B cell (primary cell): ENCODE measurements around the gene YIPF7. TPM values are rescaled to one million over a fixed set of nuclear protein-coding genes. Genes with fewer than 3 reads are reported as not detected.

Experiments
- ATAC-seq: fragments of 200-7000 bp; cut with Tn5 transposase; one replicate; pipeline ENCODE4 v1.10.0; 2021; ENCODE audit warnings: low read depth, mild to moderate bottlenecking, moderate number of reproducible peaks, moderate library complexity
- CTCF ChIA-PET: fragments of 350-600 bp; sonication (Branson Sonifier 250); formaldehyde crosslinking; loops from one replicate; lab custom pipeline; 2021; ENCODE audit warnings: antibody characterized with exemption, inconsistent platforms; lab: Charles Lee
- POLR2A ChIA-PET: fragments of 350-600 bp; sonication (Branson Sonifier 250); formaldehyde crosslinking; loops from one replicate; lab custom pipeline; 2021; ENCODE audit warnings: antibody characterized with exemption; lab: Charles Lee
- DNase-seq: peaks from one replicate; pipeline ENCODE4 v3.0.0; 2013
- H2AFZ ChIP-seq: 2 replicates; pipeline ENCODE4 v1.6.1; 2012; ENCODE audit warnings: mild to moderate bottlenecking, low read depth, low read length; ENCODE audit not compliant: insufficient read depth, poor library complexity, severe bottlenecking
- H3K27ac ChIP-seq, 2 donors: 1 replicate in 1 of 2; 2 replicates in 1 of 2; pipeline ENCODE4 v1.5.1; 2012 to 2013; ENCODE audit warnings: low read length in 2 of 2, mild to moderate bottlenecking in 2 of 2, moderate library complexity in 1 of 2
- H3K27me3 ChIP-seq, 4 experiments: fragments of 200-600 bp in 1 of 4; sonication (generic) in 1 of 4; replicated peaks in 1 of 4; 1 replicate in 2 of 4; 2 replicates in 2 of 4; pipeline versions ENCODE4 v1.6.1 to v1.7.0; 2013 to 2016; ENCODE audit warnings: low read length in 3 of 4, mild to moderate bottlenecking in 2 of 4, mixed read lengths in 1 of 4, moderate library complexity in 1 of 4; ENCODE audit not compliant: insufficient read depth in 4 of 4, control insufficient read depth in 3 of 4; ENCODE audit errors: control extremely low read depth in 1 of 4
- H3K36me3 ChIP-seq, 2 experiments: replicated peaks in 1 of 2; 1 replicate in 1 of 2; 2 replicates in 1 of 2; pipeline versions ENCODE4 v1.6.1 to v1.7.1; 2013; ENCODE audit warnings: low read length in 1 of 2; ENCODE audit not compliant: insufficient read depth in 2 of 2, control insufficient read depth in 1 of 2; ENCODE audit errors: control extremely low read depth in 1 of 2, extremely low read depth in 1 of 2
- H3K4me1 ChIP-seq, 2 donors: fragments of 200-600 bp in 1 of 2; sonication (generic) in 1 of 2; 1 replicate in 1 of 2; 2 replicates in 1 of 2; pipeline versions ENCODE4 v1.5.1 to v1.6.1; 2013 to 2017; ENCODE audit warnings: low read length in 2 of 2; ENCODE audit not compliant: control insufficient read depth in 2 of 2, insufficient read depth in 2 of 2
- H3K4me2 ChIP-seq: replicated peaks from 2 replicates; pipeline ENCODE3; 2012; ENCODE audit warnings: mild to moderate bottlenecking, low read depth, low read length; ENCODE audit not compliant: poor library complexity, severe bottlenecking
- H3K4me3 ChIP-seq, 5 experiments: fragments of 200-600 bp in 1 of 5; sonication (generic) in 1 of 5; 1 replicate in 3 of 5; 2 replicates in 2 of 5; pipeline versions ENCODE4 v1.5.1 to v1.7.0; 2011 to 2016; ENCODE audit warnings: low read length in 4 of 5, mild to moderate bottlenecking in 4 of 5, low read depth in 2 of 5, control low read depth in 1 of 5, moderate library complexity in 1 of 5; ENCODE audit not compliant: insufficient read depth in 1 of 5; ENCODE audit errors: control extremely low read depth in 1 of 5, extremely low read depth in 1 of 5
- H3K79me2 ChIP-seq: fragments of 200-600 bp; sonication (generic); one replicate; pipeline ENCODE4 v1.6.0; 2016; ENCODE audit warnings: low read length; ENCODE audit not compliant: control insufficient read depth, insufficient read depth
- H3K9ac ChIP-seq: fragments of 200-600 bp; sonication (generic); 2 replicates; pipeline ENCODE4 v1.6.1; 2017; ENCODE audit warnings: mild to moderate bottlenecking, low read length, moderate library complexity
- H3K9me3 ChIP-seq, 3 donors: one replicate each; pipeline versions ENCODE4 v1.6.1 to v1.7.1; 2013; ENCODE audit warnings: low read length in 2 of 3; ENCODE audit not compliant: control insufficient read depth in 2 of 3, insufficient read depth in 1 of 3; ENCODE audit errors: control extremely low read depth in 1 of 3
- H4K20me1 ChIP-seq: 2 replicates; pipeline ENCODE4 v1.6.0; 2012; ENCODE audit warnings: mild to moderate bottlenecking, low read length; ENCODE audit not compliant: insufficient read depth, control insufficient read depth, poor library complexity, severe bottlenecking
- H3K27ac Mint-ChIP-seq: one replicate; pipeline ENCODE4 v1.8.0; 2021; ENCODE audit warnings: mixed read lengths
- H3K27me3 Mint-ChIP-seq: one replicate; pipeline ENCODE4 v1.8.0; 2021; ENCODE audit warnings: mixed read lengths
- H3K4me1 Mint-ChIP-seq: one replicate; pipeline ENCODE4 v1.8.0; 2021; ENCODE audit warnings: mixed read lengths
- H3K4me3 Mint-ChIP-seq: one replicate; pipeline ENCODE4 v1.8.0; 2021; ENCODE audit warnings: mixed read lengths
- H3K9me3 Mint-ChIP-seq: one replicate; pipeline ENCODE4 v1.8.0; 2022; ENCODE audit warnings: mixed read lengths; ENCODE audit not compliant: insufficient read depth
- EZH2 ChIP-seq: IDR thresholded peaks from 2 replicates; pipeline ENCODE4 v1.6.1; 2012; ENCODE audit warnings: borderline replicate concordance, low read depth, mild to moderate bottlenecking, moderate library complexity, low read length; ENCODE audit not compliant: insufficient read depth, poor library complexity, severe bottlenecking
- WGBS: methylation state at CpG from one replicate; pipeline ENCODE4 v1.1.5; 2013; ENCODE audit warnings: missing lambda C conversion rate; ENCODE audit not compliant: insufficient coverage; 5-methylcytosine and 5-hydroxymethylcytosine counted together
- intact Hi-C: fragments of 100-400 bp; cut with micrococcal nuclease; formaldehyde crosslinking; loops from one replicate; pipeline ENCODE4 v1.10.0; 2022
- polyA plus RNA-seq: library from polyadenylated mRNA; depleted of rRNA; stranded (reverse); fragments of >200 nt; gene quantifications from 2 replicates; pipeline ENCODE4 v1.2.3, GENCODE V29; 2012
- total RNA-seq, 2 donors: library from RNA; stranded (reverse); fragments of 120-200 nt in 1 of 2; gene quantifications; 1 replicate in 1 of 2; 2 replicates in 1 of 2; pipeline versions ENCODE4 v1.2.3 to v1.2.4, GENCODE V29; 2013 to 2022
- TF ChIP-seq, protein P1 (sequence below): fragments of 200-600 bp; IDR thresholded peaks from one replicate; pipeline ENCODE4 v1.8.0; 2022; ENCODE audit warnings: antibody characterized with exemption, mild to moderate bottlenecking

Gene YIPF7
- total and polyA plus RNA-seq, 2 donors (not counting 1 experiment from before 2014, with no cell fraction given) = not detected

DNA sequence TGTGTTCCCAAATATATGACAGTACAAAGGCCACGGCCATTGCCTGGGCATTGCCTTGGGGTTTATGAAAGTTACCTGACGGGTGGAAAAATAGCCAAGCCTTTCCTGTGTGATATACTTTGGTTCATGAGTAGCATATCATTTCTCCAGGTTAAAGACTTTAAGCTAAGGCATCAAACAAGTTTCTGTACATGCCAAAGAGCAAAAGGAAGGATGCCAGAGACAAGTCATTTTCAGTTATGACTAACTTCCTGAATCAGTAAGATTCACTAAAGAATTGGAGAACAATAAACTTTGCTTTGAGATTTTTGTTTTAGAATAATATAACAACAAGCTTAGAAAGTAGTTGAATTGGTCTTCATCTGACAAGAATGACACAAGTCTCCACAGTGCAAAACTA, 17.1 kb upstream of the YIPF7 start:
- ATAC-seq (no peak), DNase-seq (no peak)
- ChIA-PET POLR2A (no interaction called here), CTCF (no interaction called here)
- Histone ChIP-seq H3K4me1 (no peaks in the 10 kb centered on the region), H3K27me3 (peaks cover 0 to 13% (median 1%) of the 10 kb centered on the region in 4 experiments), H3K27ac (no peak overlapping the region), H3K9me3 (no peaks in the 10 kb centered on the region), H3K4me3 (no peak overlapping the region), H3K4me2 (no peak overlapping the region), H3K79me2 (no peaks in the 10 kb centered on the region), H3K9ac (no peak overlapping the region), H4K20me1 (no peaks in the 10 kb centered on the region), H2AFZ (no peak overlapping the region), H3K36me3 (no peaks in the 10 kb centered on the region)
- H3K4me1 Mint-ChIP-seq = no peaks in the 10 kb centered on the region
- H3K9me3 Mint-ChIP-seq = no peaks in the 10 kb centered on the region
- WGBS = 17% methylated on average over 1 of the region's 2 CpGs
- H3K27me3 Mint-ChIP-seq = peaks cover 19% of the 10 kb centered on the region
- no peak overlapping the region for H3K4me3 Mint-ChIP-seq
- no peak overlapping the region for H3K27ac Mint-ChIP-seq
- intact Hi-C loops = no loop called here
- TF ChIP-seq, protein P1, sequence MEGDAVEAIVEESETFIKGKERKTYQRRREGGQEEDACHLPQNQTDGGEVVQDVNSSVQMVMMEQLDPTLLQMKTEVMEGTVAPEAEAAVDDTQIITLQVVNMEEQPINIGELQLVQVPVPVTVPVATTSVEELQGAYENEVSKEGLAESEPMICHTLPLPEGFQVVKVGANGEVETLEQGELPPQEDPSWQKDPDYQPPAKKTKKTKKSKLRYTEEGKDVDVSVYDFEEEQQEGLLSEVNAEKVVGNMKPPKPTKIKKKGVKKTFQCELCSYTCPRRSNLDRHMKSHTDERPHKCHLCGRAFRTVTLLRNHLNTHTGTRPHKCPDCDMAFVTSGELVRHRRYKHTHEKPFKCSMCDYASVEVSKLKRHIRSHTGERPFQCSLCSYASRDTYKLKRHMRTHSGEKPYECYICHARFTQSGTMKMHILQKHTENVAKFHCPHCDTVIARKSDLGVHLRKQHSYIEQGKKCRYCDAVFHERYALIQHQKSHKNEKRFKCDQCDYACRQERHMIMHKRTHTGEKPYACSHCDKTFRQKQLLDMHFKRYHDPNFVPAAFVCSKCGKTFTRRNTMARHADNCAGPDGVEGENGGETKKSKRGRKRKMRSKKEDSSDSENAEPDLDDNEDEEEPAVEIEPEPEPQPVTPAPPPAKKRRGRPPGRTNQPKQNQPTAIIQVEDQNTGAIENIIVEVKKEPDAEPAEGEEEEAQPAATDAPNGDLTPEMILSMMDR = no peak
- TF ChIP-seq EZH2 = no peak

DNA sequence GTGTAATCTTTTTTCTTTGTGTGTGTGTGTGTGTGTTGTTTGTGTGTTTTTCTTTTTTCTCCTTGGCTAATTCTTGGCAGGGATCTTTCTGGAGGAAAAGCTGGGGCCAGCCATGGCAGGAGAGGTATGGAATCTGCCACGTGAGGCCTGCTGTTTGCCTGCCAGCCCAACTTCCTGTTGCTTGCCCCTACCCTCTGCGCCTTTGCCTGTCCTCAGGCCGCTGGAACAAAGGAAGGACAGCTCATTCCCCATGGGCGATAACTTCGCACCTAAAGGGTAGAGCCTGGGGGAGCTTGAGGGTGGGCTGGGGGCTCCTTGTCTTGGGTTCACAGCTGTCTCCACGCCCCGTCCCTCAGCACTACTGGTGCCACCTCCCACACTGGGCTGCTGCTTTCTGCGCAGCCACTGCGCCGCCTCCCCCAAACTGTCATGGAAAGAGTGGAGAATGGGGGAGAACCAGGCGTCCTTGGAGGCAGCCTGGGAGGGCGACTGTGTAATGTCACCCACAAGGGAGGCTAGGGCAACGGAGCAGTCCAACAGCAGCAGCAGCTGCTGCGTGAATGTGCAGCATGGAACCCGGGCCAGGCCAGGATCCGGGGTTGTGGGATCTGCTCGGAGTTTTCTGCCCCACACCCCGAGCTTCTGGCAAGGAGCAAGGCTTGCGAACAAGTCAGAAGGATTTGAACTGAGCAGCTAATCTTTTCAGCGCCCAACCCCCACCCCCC, 12.3 kb upstream of the YIPF7 start:
- H3K4me3 Mint-ChIP-seq = no peak overlapping the region
- TF ChIP-seq, protein P1 = no peak
- no peak for TF ChIP-seq EZH2
- Histone ChIP-seq H3K79me2 (no peaks in the 10 kb centered on the region), H3K36me3 (no peaks in the 10 kb centered on the region), H3K9me3 (no peaks in the 10 kb centered on the region), H3K4me1 (no peaks in the 10 kb centered on the region), H2AFZ (no peak overlapping the region), H3K27me3 (peaks cover 0 to 9% (median 0%) of the 10 kb centered on the region in 4 experiments), H3K9ac (no peak overlapping the region), H3K4me3 (no peak overlapping the region), H4K20me1 (no peaks in the 10 kb centered on the region), H3K27ac (no peak overlapping the region), H3K4me2 (no peak overlapping the region)
- peaks cover 4% of the 10 kb centered on the region for H3K4me1 Mint-ChIP-seq
- no peaks in the 10 kb centered on the region for H3K9me3 Mint-ChIP-seq
- 94% methylated on average over 15 of the region's 20 CpGs for whole genome bisulfite sequencing
- intact Hi-C loops = no loop called here
- ChIA-PET POLR2A (no interaction called here), CTCF (no interaction called here)
- no peak overlapping the region for H3K27ac Mint-ChIP-seq
- no peak for DNase-seq
- H3K27me3 Mint-ChIP-seq = peaks cover 5% of the 10 kb centered on the region
- ATAC-seq = no peak
